CD14-positive monocyte (primary cell): ENCODE data around the gene DGKH. TPM values are rescaled to one million over a fixed set of nuclear protein-coding genes. Genes with fewer than 3 reads are reported as not detected.
A peak's percentile ranks its signal among the peaks of the same experiment; 100 is the strongest.

Experiments
- DNase-seq, 3 donors: peaks; one replicate each; pipeline ENCODE4 v3.0.0-alpha.2; 2011 to 2022
- H2AFZ ChIP-seq: 2 replicates; pipeline ENCODE4 v1.6.0; 2012; ENCODE audit warnings: mild to moderate bottlenecking, low read depth, low read length, inconsistent platforms; ENCODE audit not compliant: insufficient read depth, poor library complexity, severe bottlenecking
- H3K27ac ChIP-seq, 2 donors: 1 replicate in 1 of 2; 2 replicates in 1 of 2; pipeline ENCODE4 v1.5.1; 2012 to 2013; ENCODE audit warnings: low read length in 2 of 2, control low read depth in 1 of 2, inconsistent platforms in 1 of 2, low read depth in 1 of 2, mild to moderate bottlenecking in 1 of 2
- H3K27me3 ChIP-seq, 2 donors: one replicate each; pipeline versions ENCODE4 v1.6.0 to v1.6.1; 2011 to 2013; ENCODE audit warnings: low read length in 2 of 2; ENCODE audit not compliant: control insufficient read depth in 2 of 2, insufficient read depth in 2 of 2
- H3K36me3 ChIP-seq, 2 donors: replicated peaks in 1 of 2; 1 replicate in 1 of 2; 2 replicates in 1 of 2; pipeline versions ENCODE4 v1.5.1 to v1.6.1; 2012 to 2013; ENCODE audit warnings: low read length in 2 of 2, control low read depth in 1 of 2, inconsistent platforms in 1 of 2, mild to moderate bottlenecking in 1 of 2; ENCODE audit not compliant: insufficient read depth in 2 of 2, control insufficient read depth in 1 of 2
- H3K4me1 ChIP-seq, 2 donors: 1 replicate in 1 of 2; 2 replicates in 1 of 2; pipeline versions ENCODE4 v1.5.1 to v1.6.1; 2012 to 2013; ENCODE audit warnings: low read length in 2 of 2, control low read depth in 1 of 2, inconsistent platforms in 1 of 2, mild to moderate bottlenecking in 1 of 2, moderate library complexity in 1 of 2; ENCODE audit not compliant: insufficient read depth in 2 of 2, control insufficient read depth in 1 of 2
- H3K4me2 ChIP-seq: replicated peaks from 2 replicates; pipeline ENCODE3; 2012; ENCODE audit warnings: low read length, moderate library complexity, mild to moderate bottlenecking; ENCODE audit not compliant: poor library complexity, severe bottlenecking; ENCODE audit errors: extremely low read depth
- H3K4me3 ChIP-seq, 3 experiments: fragments of 200-600 bp in 1 of 3; sonication (generic) in 1 of 3; replicated peaks in 1 of 3; 1 replicate in 2 of 3; 2 replicates in 1 of 3; pipeline ENCODE4 v1.5.1; 2011 to 2013; ENCODE audit warnings: low read length in 3 of 3, mild to moderate bottlenecking in 3 of 3, control low read depth in 2 of 3, low read depth in 2 of 3, inconsistent platforms in 1 of 3, moderate library complexity in 1 of 3
- H3K79me2 ChIP-seq: 2 replicates; pipeline ENCODE4 v1.6.0; 2012; ENCODE audit warnings: mild to moderate bottlenecking, control low read depth, inconsistent platforms, low read length, moderate library complexity; ENCODE audit not compliant: insufficient read depth
- H3K9ac ChIP-seq: 2 replicates; pipeline ENCODE4 v1.6.0; 2017; ENCODE audit warnings: low read length, mild to moderate bottlenecking; ENCODE audit not compliant: insufficient read depth, poor library complexity, severe bottlenecking
- H3K9me3 ChIP-seq, 2 donors: replicated peaks in 1 of 2; 1 replicate in 1 of 2; 2 replicates in 1 of 2; pipeline versions ENCODE4 v1.5.1 to v1.6.1; 2012 to 2013; ENCODE audit warnings: low read length in 2 of 2, control low read depth in 1 of 2; ENCODE audit not compliant: control insufficient read depth in 1 of 2, insufficient read depth in 1 of 2
- H4K20me1 ChIP-seq: 2 replicates; pipeline ENCODE4 v1.6.0; 2012; ENCODE audit warnings: mild to moderate bottlenecking, low read length, control low read depth, moderate library complexity; ENCODE audit not compliant: insufficient read depth
- H3K27ac Mint-ChIP-seq, 7 donors: one replicate each; pipeline ENCODE4 v1.8.0; 2020; ENCODE audit warnings: mild to moderate bottlenecking in 7 of 7, mixed read lengths in 7 of 7, moderate library complexity in 6 of 7, inconsistent platforms in 2 of 7
- H3K27me3 Mint-ChIP-seq, 3 donors: one replicate each; pipeline ENCODE4 v1.8.0; 2021 to 2022; ENCODE audit warnings: low read depth in 3 of 3, mild to moderate bottlenecking in 3 of 3, mixed read lengths in 3 of 3, moderate library complexity in 3 of 3, inconsistent platforms in 1 of 3
- H3K36me3 Mint-ChIP-seq, 2 donors: one replicate each; pipeline ENCODE4 v1.8.0; 2020; ENCODE audit warnings: mixed read lengths in 2 of 2, inconsistent platforms in 1 of 2, mild to moderate bottlenecking in 1 of 2
- H3K4me1 Mint-ChIP-seq: one replicate; pipeline ENCODE4 v1.8.0; 2020; ENCODE audit warnings: mild to moderate bottlenecking, mixed read lengths
- H3K4me3 Mint-ChIP-seq, 2 donors: one replicate each; pipeline ENCODE4 v1.8.0; 2020; ENCODE audit warnings: mild to moderate bottlenecking in 2 of 2, mixed read lengths in 2 of 2, moderate library complexity in 1 of 2
- H3K9me3 Mint-ChIP-seq, 7 donors: one replicate each; pipeline ENCODE4 v1.8.0; 2020 to 2022; ENCODE audit warnings: mixed read lengths in 7 of 7, mild to moderate bottlenecking in 6 of 7, moderate library complexity in 6 of 7, inconsistent platforms in 2 of 7
- CTCF ChIP-seq: fragments of 200-600 bp; IDR thresholded peaks from one replicate; pipeline ENCODE4 v1.8.0; 2022; ENCODE audit warnings: antibody characterized with exemption, mild to moderate bottlenecking
- WGBS: methylation state at CpG from one replicate; pipeline ENCODE4 v1.1.5; 2013; ENCODE audit warnings: missing lambda C conversion rate; ENCODE audit not compliant: insufficient coverage; 5-methylcytosine and 5-hydroxymethylcytosine counted together
- intact Hi-C, 2 donors: fragments of 100-400 bp; cut with micrococcal nuclease; formaldehyde crosslinking; loops; one replicate each; pipeline versions ENCODE4 v1.15.0 to v1.15.1; 2023
- polyA plus RNA-seq, 3 donors: library from polyadenylated mRNA; depleted of rRNA in 1 of 3; unstranded in 2 of 3; stranded (reverse) in 1 of 3; fragments of 300-500 nt in 2 of 3; fragments of >200 nt in 1 of 3; fragmentation: Illumina TruSeq in 2 of 3; gene quantifications; 1 replicate in 2 of 3; 2 replicates in 1 of 3; pipeline ENCODE4 v1.2.3, GENCODE V29; 2012 to 2021

DGKH gene
- polyA plus RNA-seq, 3 donors = 0.10 to 0.79 (median 0.15) TPM

GRCh38 chr13:42046448-42046847 lies 2.0 kb upstream of the DGKH start:
- TF ChIP-seq CTCF = no peak
- no peak overlapping the region for H3K4me2 ChIP-seq
- H3K27me3 ChIP-seq = peaks cover 33 to 78% of the 10 kb centered on the region in 2 donors
- peak overlapping the region in 1 of 2 donors; percentile 40 for H3K4me3 Mint-ChIP-seq
- H2AFZ ChIP-seq = no peak overlapping the region
- H3K27me3 Mint-ChIP-seq = peaks cover 49 to 71% (median 55%) of the 10 kb centered on the region in 3 donors
- H3K27ac Mint-ChIP-seq = no peak overlapping the region
- no peak for DNase-seq
- H3K9ac ChIP-seq = no peak overlapping the region
- no peak overlapping the region for H3K4me3 ChIP-seq
- H3K9me3 ChIP-seq = no peaks in the 10 kb centered on the region
- H3K4me1 Mint-ChIP-seq = peaks cover 20% of the 10 kb centered on the region
- intact Hi-C loops = loop anchor here in 1 of 2 donors (10.0 kb wide), 1 partner anchor 382 kb away; no protein-coding TSS in a partner anchor
- H3K27ac ChIP-seq = no peak overlapping the region
- H4K20me1 ChIP-seq = no peaks in the 10 kb centered on the region
- H3K36me3 Mint-ChIP-seq = peaks cover 2 to 3% of the 10 kb centered on the region in 2 donors
- H3K9me3 Mint-ChIP-seq = peaks cover 0 to 9% (median 3%) of the 10 kb centered on the region in 7 donors
- no peaks in the 10 kb centered on the region for H3K36me3 ChIP-seq
- peaks cover 23 to 30% of the 10 kb centered on the region in 2 donors for H3K4me1 ChIP-seq
- WGBS = 71% methylated on average over 1 of the region's 4 CpGs
- no peaks in the 10 kb centered on the region for H3K79me2 ChIP-seq

- no peaks in the 10 kb centered on the region for H3K36me3 ChIP-seq
- peak in 1 of 3 donors; percentile 20 for DNase-seq
- peaks cover 0 to 3% of the 10 kb centered on the region in 2 donors for H3K36me3 Mint-ChIP-seq
- H3K4me2 ChIP-seq = peak overlapping the region; percentile 94
- peaks cover 18 to 25% of the 10 kb centered on the region in 2 donors for H3K4me1 ChIP-seq
- peaks cover 15% of the 10 kb centered on the region for H3K4me1 Mint-ChIP-seq
- peak overlapping the region; percentile 50 to 86 (median 83) for H3K4me3 ChIP-seq
- H3K27me3 Mint-ChIP-seq = peaks cover 38 to 59% (median 43%) of the 10 kb centered on the region in 3 donors
- peak overlapping the region; percentile 82 to 94 for H3K4me3 Mint-ChIP-seq
- H3K9ac ChIP-seq = peak overlapping the region; percentile 55
- H3K27me3 ChIP-seq = peaks cover 22 to 65% of the 10 kb centered on the region in 2 donors
- no peaks in the 10 kb centered on the region for H3K79me2 ChIP-seq
- 4% methylated on average over 34 of the region's 50 CpGs for WGBS
- no peak overlapping the region for H3K27ac ChIP-seq
- intact Hi-C loops = loop anchor here in 1 of 2 donors (10.0 kb wide), 1 partner anchor 383 kb away; no protein-coding TSS in a partner anchor
- H3K9me3 ChIP-seq = no peaks in the 10 kb centered on the region
- peak overlapping the region; percentile 89 for H2AFZ ChIP-seq
- no peak for TF ChIP-seq CTCF
- H3K9me3 Mint-ChIP-seq = peaks cover 0 to 9% (median 2%) of the 10 kb centered on the region in 7 donors
- peak overlapping the region in 1 of 7 donors; percentile 73 for H3K27ac Mint-ChIP-seq
- no peaks in the 10 kb centered on the region for H4K20me1 ChIP-seq
These were observed 697 bp upstream of the DGKH start for GRCh38 chr13:42047561-42048341.
